Measurements from ENCODE around the gene TAF11L14.

The TAF11L14 gene

GRCh38 chr5:17679597-17680203, 45.4 kb downstream of the TAF11L14 start:
- no peak for DNase-seq

DNA sequence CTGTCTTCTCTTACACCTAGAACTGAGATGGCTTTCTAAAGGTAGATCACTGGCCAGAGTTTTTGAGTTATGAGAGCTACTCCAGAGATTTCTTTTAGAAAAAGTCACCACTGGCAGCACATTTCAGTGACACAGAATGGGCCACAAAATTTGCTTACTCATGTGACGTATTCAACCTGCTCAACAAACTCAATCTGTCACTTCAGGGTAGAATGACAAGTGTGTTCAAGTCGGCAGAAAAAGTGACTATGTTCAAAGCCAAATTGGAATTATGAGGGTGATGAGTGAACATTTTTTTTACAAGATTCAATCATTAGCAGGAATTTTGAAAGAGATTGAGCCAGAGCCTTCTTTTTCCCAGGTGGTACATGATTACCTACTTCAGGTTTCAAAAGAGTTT, 46.5 kb downstream of the TAF11L14 start:
- no peak for DNase-seq
